Measurements from ENCODE around the gene BABAM2.

BABAM2 gene

DNA sequence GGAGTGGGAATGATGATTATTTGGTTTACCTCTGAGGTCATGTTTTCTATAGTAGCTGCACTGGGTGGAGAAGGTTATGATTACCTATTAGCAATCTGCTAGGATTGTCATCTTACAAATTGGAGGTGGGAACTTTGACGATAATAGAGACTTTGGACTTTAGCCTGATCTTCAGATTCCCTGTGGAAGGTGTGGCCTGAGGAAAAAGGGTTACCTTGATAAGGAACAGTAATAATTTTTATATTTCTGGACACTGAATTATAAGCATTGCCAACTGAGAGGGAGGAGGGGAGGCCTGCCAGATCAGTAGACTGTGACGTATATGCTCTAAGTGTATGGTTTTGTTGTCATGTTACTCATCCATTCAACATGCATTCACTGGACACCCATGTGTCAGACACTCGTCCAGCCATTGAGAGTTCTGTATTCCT, 318.7 kb downstream of the BABAM2 start:
- no peak for DNase-seq

GRCh38 chr2:28209864-28210263, 319.3 kb downstream of the BABAM2 start:
- no peak for DNase-seq

DNA sequence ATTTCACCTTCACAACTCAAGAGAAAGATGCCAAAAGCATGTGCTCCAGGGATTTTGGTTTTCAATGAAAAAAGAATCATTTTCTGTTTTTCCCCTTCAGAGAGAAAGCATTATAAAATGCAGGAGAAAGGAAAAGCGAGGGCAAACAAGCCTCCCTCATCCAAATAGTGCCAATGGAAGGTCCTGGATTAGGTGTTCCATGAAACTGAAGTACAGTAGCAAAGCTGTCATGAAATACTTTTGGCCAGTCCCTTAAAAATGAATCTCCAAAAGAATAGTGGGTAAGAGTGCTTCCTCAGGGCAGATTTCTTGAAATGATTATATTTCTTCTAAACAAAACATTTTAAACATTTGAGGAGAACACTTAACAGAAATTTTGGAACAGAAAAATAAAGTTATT, 320.0 kb downstream of the BABAM2 start:
- no peak for DNase-seq

GRCh38 chr2:28216331-28216730, 325.8 kb downstream of the BABAM2 start:
- DNase-seq: no peak

DNA sequence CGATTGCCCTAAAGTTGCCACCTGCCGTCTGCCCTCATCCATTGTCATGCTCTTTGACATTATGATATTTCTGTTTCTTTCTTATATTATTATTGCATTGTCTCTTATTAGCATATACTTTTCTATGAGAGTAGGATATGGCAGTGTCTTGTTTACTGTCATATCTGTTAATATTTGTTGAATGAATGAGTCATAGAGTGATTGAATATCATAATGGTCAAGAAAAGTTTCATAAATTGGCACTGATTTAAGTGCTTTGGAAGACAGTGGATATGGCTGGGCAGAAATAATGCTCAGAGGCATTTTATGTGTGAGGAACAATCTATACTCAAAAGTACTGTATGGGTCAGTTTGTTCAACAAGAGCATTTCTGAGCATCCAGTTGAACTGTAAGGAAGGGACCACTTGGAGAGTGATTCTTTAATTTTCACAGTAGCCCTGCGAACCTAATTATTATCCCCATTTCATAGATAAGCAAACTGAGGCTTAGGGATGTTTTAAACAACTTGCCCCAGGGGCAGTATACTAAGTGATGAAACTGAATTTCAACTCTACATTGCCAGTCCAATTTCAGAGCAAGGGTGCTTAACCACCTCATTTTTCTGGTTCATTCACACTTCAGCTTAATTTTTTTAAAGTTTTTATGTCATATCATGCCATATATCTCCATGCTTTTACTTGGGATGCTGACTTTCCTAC, 326.7 kb downstream of the BABAM2 start:
- no peak for DNase-seq

GRCh38 chr2:28219138-28219537, 328.6 kb downstream of the BABAM2 start:
- no peak for DNase-seq

DNA sequence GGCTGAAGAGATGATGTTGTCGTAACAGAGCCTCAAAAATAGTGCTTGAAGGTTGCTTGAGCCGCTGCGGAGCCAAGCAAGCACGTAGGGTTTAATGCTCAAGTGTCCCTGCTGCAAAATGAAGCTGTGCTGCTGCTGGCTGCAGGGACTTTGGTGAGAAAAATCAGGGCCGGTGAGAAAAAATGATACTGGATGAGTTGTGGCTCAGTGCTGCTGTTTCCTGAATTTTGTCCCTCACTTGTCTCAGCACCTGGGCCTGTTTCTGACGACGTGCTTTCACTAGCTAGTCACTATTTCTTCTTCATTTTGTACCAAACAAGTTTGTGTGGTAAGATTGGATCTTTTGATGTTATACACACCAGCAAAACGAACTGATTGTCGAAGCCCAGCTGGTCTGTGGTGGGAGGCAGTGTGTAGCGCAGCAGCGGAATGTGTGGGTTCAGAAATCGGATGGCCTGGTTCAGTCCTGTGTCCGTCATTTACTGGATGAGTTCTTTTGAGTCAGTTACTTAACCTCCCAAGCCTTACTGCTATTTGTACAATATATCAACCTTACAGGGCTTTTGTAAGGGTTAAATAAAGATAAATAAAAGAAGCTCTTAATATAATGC, 329.3 kb downstream of the BABAM2 start:
- DNase-seq: no peak

DNA sequence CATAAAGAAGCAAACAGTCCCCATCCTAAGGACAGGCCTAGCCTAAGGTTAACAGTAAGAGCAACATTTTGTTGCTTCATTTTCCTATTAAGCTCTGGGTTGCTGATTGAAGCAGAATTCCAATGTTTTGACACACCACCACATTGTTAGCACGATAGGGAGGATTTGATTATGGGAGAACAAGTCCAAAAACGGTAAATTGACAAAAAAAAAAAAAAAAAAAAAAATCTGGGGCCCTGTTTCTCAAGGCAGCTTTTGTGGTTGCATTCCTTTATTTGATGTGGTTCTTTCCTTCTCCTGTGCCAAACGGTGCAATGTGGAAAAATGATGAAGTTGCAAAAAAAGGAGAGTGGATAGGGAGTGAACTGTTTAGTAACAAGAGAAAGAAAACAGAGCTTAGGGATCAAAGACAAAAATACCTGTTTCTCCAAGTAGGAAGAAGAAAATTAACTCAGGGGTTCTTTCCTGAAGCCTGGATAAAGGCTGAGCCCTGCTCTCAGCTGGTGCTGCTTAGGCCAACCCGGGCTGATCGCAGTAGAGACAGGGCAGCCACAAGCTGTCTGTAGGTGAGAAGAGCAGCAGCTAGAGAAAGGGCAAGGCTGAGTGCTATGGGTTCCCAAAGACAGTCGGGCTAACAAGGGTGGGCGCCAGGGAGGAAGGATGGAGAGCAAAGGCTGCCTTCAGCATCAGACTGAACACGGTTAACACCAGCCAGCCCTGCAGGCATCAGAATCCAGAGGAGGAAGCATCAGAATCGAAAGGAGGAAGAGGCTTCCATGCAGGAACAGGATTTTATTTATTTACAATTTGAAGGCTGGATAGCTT, 334.3 kb downstream of the BABAM2 start:
- DNase-seq: no peak

DNA sequence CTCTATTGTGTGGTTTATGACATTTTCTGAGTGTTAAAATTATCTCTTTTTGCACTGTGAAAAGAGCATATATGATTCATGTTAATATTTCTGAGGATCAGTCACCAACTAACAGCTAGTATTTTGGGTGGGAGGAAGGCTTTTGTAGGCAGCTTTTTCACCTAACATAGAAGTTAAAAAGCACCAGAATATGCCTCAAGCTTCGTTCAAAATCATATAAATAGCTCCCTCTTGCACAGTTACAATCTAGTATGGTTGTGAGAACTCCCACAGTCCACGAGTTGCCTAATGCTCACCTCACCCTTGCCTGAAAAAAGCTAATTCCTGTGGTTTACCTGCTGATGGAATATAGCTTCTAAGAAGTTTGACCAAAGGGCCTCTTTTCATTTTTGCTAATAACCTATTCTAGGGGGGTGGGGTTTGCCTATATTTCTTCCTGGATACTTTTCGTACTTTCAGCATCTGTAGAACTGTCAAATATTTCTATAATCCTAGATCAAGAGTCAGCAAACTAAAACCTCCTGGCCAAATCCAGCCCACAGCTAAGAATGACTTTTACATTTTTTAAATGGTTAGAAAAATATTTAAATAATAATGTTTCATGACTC, 335.0 kb downstream of the BABAM2 start:
- DNase-seq: no peak

GRCh38 chr2:28226558-28226957, 336.0 kb downstream of the BABAM2 start:
- DNase-seq: no peak

GRCh38 chr2:28227498-28227897, 337.0 kb downstream of the BABAM2 start:
- no peak for DNase-seq

DNA sequence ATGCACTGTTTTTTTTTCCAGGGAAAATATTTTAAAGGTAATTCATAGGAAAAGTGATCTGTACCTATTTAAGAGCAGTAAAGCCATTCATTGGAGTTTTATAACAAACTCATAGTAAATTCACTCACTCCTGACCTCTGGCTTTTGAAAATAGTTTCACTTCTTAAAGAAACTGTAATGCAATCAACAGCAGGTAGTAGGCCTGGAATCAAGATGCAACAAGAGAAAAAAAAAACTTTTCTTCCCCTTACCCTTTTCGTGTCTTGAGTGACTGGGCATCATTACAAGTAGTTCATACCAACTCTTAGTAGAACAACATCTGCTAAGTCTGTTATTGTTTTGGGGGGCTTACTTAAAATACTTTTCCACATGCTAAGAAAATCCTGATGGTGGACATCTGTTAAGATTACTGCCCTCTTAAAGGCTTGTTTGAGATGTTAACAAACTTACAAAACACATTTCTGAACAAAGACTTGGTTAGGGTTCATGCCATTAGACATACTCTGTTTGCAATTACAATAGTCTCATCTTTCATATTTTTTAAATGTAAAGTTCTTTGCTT, 338.0 kb downstream of the BABAM2 start:
- DNase-seq: no peak

DNA sequence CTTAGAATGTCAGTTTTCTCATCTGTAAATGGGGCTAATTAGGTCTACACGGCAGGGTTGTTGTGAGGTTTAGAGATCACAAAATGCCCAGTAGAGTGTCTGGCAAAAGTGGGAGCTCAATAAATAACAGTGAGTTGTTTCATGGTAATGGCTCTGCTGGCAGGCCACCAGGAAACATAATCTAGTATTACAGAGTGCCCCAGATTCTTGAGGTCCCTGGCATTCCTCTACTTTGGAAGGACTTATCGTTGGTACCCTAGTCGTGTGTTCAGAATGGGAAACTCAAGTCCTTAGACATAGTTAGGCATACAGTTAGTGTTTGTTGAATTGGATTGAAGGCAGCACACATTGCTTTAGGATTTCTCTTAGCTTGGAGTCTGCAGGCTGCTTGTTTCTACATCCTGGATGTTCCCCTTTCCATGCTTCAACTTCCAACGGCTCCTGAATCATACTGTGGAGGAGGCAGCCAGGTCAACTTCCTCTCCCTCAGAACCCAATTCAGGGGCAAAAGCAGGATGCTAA, 340.6 kb downstream of the BABAM2 start:
- no peak for DNase-seq

DNA sequence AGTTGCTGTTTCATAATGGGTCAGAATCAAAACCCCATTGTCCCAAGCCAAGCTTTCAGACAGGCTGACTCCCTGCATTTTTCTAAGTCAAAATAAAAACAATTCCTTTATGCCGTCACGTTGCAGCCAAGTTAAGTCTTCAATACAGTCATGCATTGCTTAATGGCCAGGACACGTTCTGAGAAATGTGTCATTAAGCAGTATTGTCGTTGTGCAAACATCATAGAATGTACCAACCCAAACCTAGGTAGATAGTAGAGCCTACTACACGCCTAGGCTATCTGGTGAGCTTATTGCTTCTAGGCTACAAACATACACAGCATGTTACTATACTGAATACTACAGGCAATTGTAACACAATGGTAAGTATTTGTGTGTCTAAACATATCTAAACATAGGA, 341.8 kb downstream of the BABAM2 start:
- no peak for DNase-seq

DNA sequence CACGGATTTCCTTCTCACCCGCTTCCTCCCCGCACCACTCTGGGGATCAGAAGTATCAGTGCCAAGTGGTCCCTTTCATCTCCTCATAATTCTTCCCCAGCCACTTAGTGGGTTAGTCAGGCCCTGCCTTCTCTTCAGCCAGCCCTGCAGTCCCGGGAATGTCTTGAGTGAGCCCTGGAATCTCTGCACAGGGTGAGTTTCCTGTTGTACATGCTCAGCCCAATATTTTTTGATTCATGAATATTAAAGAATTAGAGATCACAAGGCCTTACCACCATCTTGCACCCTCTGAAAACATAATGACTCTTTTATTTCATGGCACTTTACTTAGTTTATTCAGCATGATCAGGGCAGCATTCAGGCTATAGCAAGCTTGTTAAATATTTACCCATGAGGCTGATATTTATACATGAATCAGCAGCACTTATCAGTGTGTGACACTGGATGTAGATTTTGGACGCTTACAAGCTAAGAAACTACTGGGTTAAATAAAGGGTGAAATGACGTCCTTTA, 342.7 kb downstream of the BABAM2 start:
- peak; percentile 36 for DNase-seq

DNA sequence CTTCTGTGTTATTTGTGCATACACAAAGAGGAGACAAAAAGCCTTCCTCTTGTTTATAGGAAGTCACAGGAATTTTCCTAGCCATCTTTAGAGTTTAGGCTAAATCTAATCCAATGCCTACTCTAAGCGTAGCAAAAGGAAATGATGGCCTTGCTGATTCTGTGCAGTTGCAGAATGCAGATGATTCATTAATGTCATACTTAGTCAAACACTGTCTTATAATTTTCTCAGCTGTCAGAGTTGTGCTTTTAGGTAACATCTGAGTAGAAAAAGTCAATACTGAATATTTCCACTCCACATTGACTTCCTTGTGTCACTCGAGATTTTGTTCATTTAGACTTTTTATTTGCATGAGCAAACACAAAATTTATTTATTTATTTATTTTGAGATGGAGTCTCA, 344.3 kb downstream of the BABAM2 start:
- DNase-seq: no peak

DNA sequence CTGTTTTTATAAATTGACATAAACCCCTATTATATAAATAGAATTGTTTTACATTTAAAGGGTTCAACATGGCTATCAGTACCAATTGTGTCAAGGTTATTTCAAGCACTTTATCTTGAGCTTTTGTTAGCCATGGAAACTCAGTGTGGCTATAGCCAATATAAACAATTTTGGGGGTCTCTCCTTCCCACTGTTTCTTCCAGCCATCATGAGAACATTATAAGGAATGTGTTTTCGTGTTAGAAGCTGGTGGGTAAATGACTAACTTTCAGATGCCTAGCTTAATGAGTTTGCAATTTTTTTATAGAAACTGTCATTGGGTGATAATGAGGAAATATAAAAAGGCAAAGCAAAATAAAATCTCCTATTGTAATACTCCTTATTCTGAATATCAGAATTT, 348.7 kb downstream of the BABAM2 start:
- DNase-seq: no peak

DNA sequence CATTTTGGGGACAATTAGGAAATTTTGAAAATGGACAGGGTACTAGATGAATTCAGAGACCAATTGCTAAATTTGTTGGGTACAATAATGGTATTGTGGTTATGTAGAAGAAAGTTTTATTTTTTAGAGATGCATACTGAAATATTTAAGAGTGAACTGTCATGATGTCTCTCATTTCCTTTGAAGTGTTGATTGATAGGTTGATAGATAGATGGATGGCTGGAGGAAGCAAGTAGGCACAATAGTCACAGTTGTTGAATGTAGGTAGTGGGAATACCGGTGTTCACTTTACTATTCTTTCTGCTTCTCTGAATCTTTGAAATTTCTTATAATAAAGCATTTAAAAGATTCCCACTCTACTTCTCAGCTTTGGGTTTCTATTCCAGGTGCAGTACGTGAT, 350.4 kb downstream of the BABAM2 start:
- DNase-seq: no peak

- DNase-seq: no peak
Observed at GRCh38 chr2:28247290-28247689, 356.8 kb downstream of the BABAM2 start.

GRCh38 chr2:28247734-28248133, 357.2 kb downstream of the BABAM2 start:
- DNase-seq: no peak

DNA sequence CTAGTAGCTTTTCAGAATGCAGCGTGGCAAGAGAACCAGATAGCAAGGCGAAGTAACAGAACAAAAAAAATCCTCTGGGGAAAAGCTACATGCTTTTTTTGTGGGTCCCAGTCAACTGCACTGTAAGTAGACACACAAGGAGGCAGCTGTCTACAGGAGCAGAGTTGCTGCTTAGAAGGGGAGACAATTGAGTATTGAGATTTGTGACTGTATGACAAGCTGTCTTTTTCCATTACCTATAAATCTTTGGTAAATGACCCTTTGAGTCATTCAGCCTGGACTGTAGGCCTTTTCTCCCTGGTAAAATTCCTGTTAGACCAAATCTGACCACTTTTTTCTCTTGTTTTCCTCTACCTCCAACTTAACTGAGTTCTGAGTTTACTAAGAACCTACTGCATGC, 358.0 kb downstream of the BABAM2 start:
- no peak for DNase-seq

DNA sequence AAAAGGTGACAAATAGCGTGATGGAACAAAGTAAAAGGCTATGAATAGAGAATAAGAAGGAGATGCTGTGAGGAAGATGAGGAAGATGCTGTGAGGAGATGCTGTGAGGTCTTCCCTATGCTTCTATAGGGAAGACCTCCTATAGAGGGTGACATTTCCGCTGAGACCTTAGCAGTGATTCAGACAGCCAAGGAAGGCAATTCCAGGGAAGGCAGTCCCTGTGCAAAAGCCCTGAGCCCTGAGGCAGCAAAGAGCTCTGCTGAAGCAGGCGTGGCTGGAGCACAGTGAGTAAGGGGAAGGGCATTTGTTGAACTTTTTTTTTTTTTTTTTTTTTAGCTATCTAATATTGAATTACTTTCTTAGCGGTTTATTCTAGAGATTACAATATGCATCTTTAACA, 359.5 kb downstream of the BABAM2 start:
- DNase-seq: no peak
